ENCODE results near the gene GRID2.

GRCh38 chr4:93770201-93770600 lies 1466.4 kb downstream of the GRID2 start:
- TF ChIP-seq CTCF (IDR thresholded peaks at IDR 0.05) (no peak), ZFX (IDR thresholded peaks at IDR 0.05; ENCODE audit: borderline replicate concordance) (no peak)
